Ramos (cell line): ENCODE results near the gene NEDD4L.

ENCODE experiments used
- in situ Hi-C: fragments of 300-500 bp; cut with MboI; formaldehyde crosslinking; loops from one replicate; pipeline ENCODE4 v1.14.3; 2022; ENCODE audit warnings: low sequenced_read_pairs; ENCODE audit not compliant: unreplicated experiment

The NEDD4L gene

GRCh38 chr18:58026395-58026794 is 17.6 kb upstream of the NEDD4L start:
- in situ Hi-C loops = loop anchor here (25.0 kb wide), 1 partner anchor 111 kb away; no protein-coding TSS in a partner anchor

- in situ Hi-C loops = loop anchor here (25.0 kb wide), 1 partner anchor 110 kb away; no protein-coding TSS in a partner anchor
These were observed 17.2 kb upstream of the NEDD4L start for GRCh38 chr18:58026857-58027256.

GRCh38 chr18:58027341-58027740 is 16.7 kb upstream of the NEDD4L start:
- in situ Hi-C loops = loop anchor here (25.0 kb wide), 1 partner anchor 110 kb away; no protein-coding TSS in a partner anchor

- in situ Hi-C loops = loop anchor here (25.0 kb wide), 1 partner anchor 109 kb away; no protein-coding TSS in a partner anchor
These were observed 15.8 kb upstream of the NEDD4L start for GRCh38 chr18:58028109-58028784.

- in situ Hi-C loops = loop anchor here (25.0 kb wide), 1 partner anchor 105 kb away; no protein-coding TSS in a partner anchor
These were observed 11.8 kb upstream of the NEDD4L start for GRCh38 chr18:58032233-58032632.

- in situ Hi-C loops = loop anchor here (25.0 kb wide), 1 partner anchor 104 kb away; no protein-coding TSS in a partner anchor
These were observed 10.8 kb upstream of the NEDD4L start for GRCh38 chr18:58033216-58033615.

GRCh38 chr18:58034370-58034769 is 9.7 kb upstream of the NEDD4L start:
- in situ Hi-C loops = loop anchor here (25.0 kb wide), 1 partner anchor 103 kb away; no protein-coding TSS in a partner anchor

- in situ Hi-C loops = loop anchor here (25.0 kb wide), 1 partner anchor 100 kb away; no protein-coding TSS in a partner anchor
These were observed 6.9 kb upstream of the NEDD4L start for GRCh38 chr18:58037163-58037562.

GRCh38 chr18:58038063-58038462 is 6.0 kb upstream of the NEDD4L start:
- in situ Hi-C loops = loop anchor here (25.0 kb wide), 1 partner anchor 99 kb away; no protein-coding TSS in a partner anchor

- in situ Hi-C loops = loop anchor here (25.0 kb wide), 1 partner anchor 96 kb away; no protein-coding TSS in a partner anchor
These were observed 2.4 kb upstream of the NEDD4L start for GRCh38 chr18:58041633-58042032.

- in situ Hi-C loops = loop anchor here (25.0 kb wide), 1 partner anchor 94 kb away; no protein-coding TSS in a partner anchor
These were observed 1.1 kb upstream of the NEDD4L start for GRCh38 chr18:58042826-58043490.

GRCh38 chr18:58044370-58045241 is 580 bp downstream of the NEDD4L start:
- in situ Hi-C loops = loop anchor here (25.0 kb wide), 1 partner anchor 93 kb away; no protein-coding TSS in a partner anchor

GRCh38 chr18:58045242-58046092 is 1.4 kb downstream of the NEDD4L start:
- in situ Hi-C loops = loop anchor here (25.0 kb wide), 1 partner anchor 92 kb away; no protein-coding TSS in a partner anchor

- in situ Hi-C loops = loop anchor here (25.0 kb wide), 1 partner anchor 91 kb away; no protein-coding TSS in a partner anchor
These were observed 2.2 kb downstream of the NEDD4L start for GRCh38 chr18:58046093-58046793.

- in situ Hi-C loops = loop anchor here (25.0 kb wide), 1 partner anchor 90 kb away; no protein-coding TSS in a partner anchor
These were observed 2.9 kb downstream of the NEDD4L start for GRCh38 chr18:58046794-58047555.

- in situ Hi-C loops = loop anchor here (25.0 kb wide), 1 partner anchor 90 kb away; no protein-coding TSS in a partner anchor
These were observed 3.5 kb downstream of the NEDD4L start for GRCh38 chr18:58047556-58047882.

GRCh38 chr18:58048081-58048642 is 4.1 kb downstream of the NEDD4L start:
- in situ Hi-C loops = loop anchor here (25.0 kb wide), 1 partner anchor 89 kb away; no protein-coding TSS in a partner anchor
